ENCODE data around the gene OR1K1.

Gene OR1K1

GRCh38 chr9:122800066-122801060, at the start of gene OR1K1:
Gene OR1K1, plus strand, starts transcription at chr9:122800123. Its CDS starts 0 bp downstream, at chr9:122800123.
- in situ Hi-C loops (cut with MboI; ENCODE audit: low sequenced_read_pairs): loop anchor here (25.0 kb wide), 1 partner anchor 338 kb away; no protein-coding TSS in a partner anchor

- in situ Hi-C loops (cut with MboI; ENCODE audit: low sequenced_read_pairs): no loop called here
Measured at GRCh38 chr9:122754825-122755224, 45.1 kb upstream of the OR1K1 start.

GRCh38 chr9:122767817-122768216, 32.1 kb upstream of the OR1K1 start:
- in situ Hi-C loops (cut with MboI; ENCODE audit: low sequenced_read_pairs): no loop called here

GRCh38 chr9:122777052-122777451, 22.9 kb upstream of the OR1K1 start:
- in situ Hi-C loops (cut with MboI; ENCODE audit: low sequenced_read_pairs): no loop called here

- in situ Hi-C loops (cut with MboI; ENCODE audit: low sequenced_read_pairs): no loop called here
Measured at GRCh38 chr9:122777935-122778627, 21.8 kb upstream of the OR1K1 start.

- in situ Hi-C loops (cut with MboI; ENCODE audit: low sequenced_read_pairs): no loop called here
Measured at GRCh38 chr9:122779181-122779580, 20.7 kb upstream of the OR1K1 start.

- in situ Hi-C loops (cut with MboI; ENCODE audit: low sequenced_read_pairs): no loop called here
Measured at GRCh38 chr9:122780026-122780425, 19.9 kb upstream of the OR1K1 start.

GRCh38 chr9:122781671-122782070, 18.3 kb upstream of the OR1K1 start:
- in situ Hi-C loops (cut with MboI; ENCODE audit: low sequenced_read_pairs): no loop called here

GRCh38 chr9:122785269-122785668, 14.7 kb upstream of the OR1K1 start:
- in situ Hi-C loops (cut with MboI; ENCODE audit: low sequenced_read_pairs): no loop called here

- in situ Hi-C loops (cut with MboI; ENCODE audit: low sequenced_read_pairs): no loop called here
Measured at GRCh38 chr9:122786338-122786737, 13.6 kb upstream of the OR1K1 start.

- in situ Hi-C loops (cut with MboI; ENCODE audit: low sequenced_read_pairs): no loop called here
Measured at GRCh38 chr9:122788831-122789230, 11.1 kb upstream of the OR1K1 start, which contains the start of gene OR5C1. Gene OR5C1, plus strand, starts transcription at chr9:122788933. Its CDS starts 0 bp downstream, at chr9:122788933.

GRCh38 chr9:122789256-122790046, 10.5 kb upstream of the OR1K1 start:
- in situ Hi-C loops (cut with MboI; ENCODE audit: low sequenced_read_pairs): no loop called here

- in situ Hi-C loops (cut with MboI; ENCODE audit: low sequenced_read_pairs): no loop called here
Measured at GRCh38 chr9:122791872-122792669, 7.9 kb upstream of the OR1K1 start.

- in situ Hi-C loops (cut with MboI; ENCODE audit: low sequenced_read_pairs): no loop called here
Measured at GRCh38 chr9:122797316-122798063, 2.4 kb upstream of the OR1K1 start.

GRCh38 chr9:122806661-122807060, 6.7 kb downstream of the OR1K1 start:
- in situ Hi-C loops (cut with MboI; ENCODE audit: low sequenced_read_pairs): loop anchor here (25.0 kb wide), 1 partner anchor 344 kb away; no protein-coding TSS in a partner anchor

GRCh38 chr9:122807271-122807900, 7.5 kb downstream of the OR1K1 start:
- in situ Hi-C loops (cut with MboI; ENCODE audit: low sequenced_read_pairs): loop anchor here (25.0 kb wide), 1 partner anchor 345 kb away; no protein-coding TSS in a partner anchor

- in situ Hi-C loops (cut with MboI; ENCODE audit: low sequenced_read_pairs): loop anchor here (25.0 kb wide), 1 partner anchor 346 kb away; no protein-coding TSS in a partner anchor
Measured at GRCh38 chr9:122808141-122808540, 8.2 kb downstream of the OR1K1 start.

- in situ Hi-C loops (cut with MboI; ENCODE audit: low sequenced_read_pairs): loop anchor here (25.0 kb wide), 1 partner anchor 347 kb away; no protein-coding TSS in a partner anchor
Measured at GRCh38 chr9:122809261-122809660, 9.3 kb downstream of the OR1K1 start.

Data from hTERT RPE-1 (cell line).